ENCODE data around the gene NDRG4.

Gene NDRG4

GRCh38 chr16:58537124-58537906, 37.4 kb downstream of the NDRG4 start:
- no peak for DNase-seq (ENCODE audit: low read depth in 1 of 2, low spot score in 1 of 2)

- no peak for DNase-seq (ENCODE audit: low read depth in 1 of 2, low spot score in 1 of 2)
These were observed 41.8 kb downstream of the NDRG4 start for GRCh38 chr16:58541711-58542110.

- DNase-seq (ENCODE audit: low read depth in 1 of 2, low spot score in 1 of 2), result no peak
These were observed 42.3 kb downstream of the NDRG4 start for GRCh38 chr16:58542291-58542690.

- no peak for DNase-seq (ENCODE audit: low read depth in 1 of 2, low spot score in 1 of 2)
These were observed 43.7 kb downstream of the NDRG4 start for GRCh38 chr16:58543685-58544084.

GRCh38 chr16:58548378-58548777, 48.4 kb downstream of the NDRG4 start:
- DNase-seq (ENCODE audit: low read depth in 1 of 2, low spot score in 1 of 2), result no peak

- no peak for DNase-seq (ENCODE audit: low read depth in 1 of 2, low spot score in 1 of 2)
These were observed 51.6 kb downstream of the NDRG4 start for GRCh38 chr16:58551496-58551895.

- DNase-seq (ENCODE audit: low read depth in 1 of 2, low spot score in 1 of 2), result no peak
These were observed 56.7 kb downstream of the NDRG4 start for GRCh38 chr16:58556678-58557077.

Measured in activated T-helper 1 cell treated with anti-CD3 and anti-CD28 coated beads, Interleukin-2, amount 50 U/mL, for 16 hours (primary cell).